Measurements from ENCODE around the gene FAM131A.

- TF ChIP-seq NFYB (CRISPR knock-in tag; conservative IDR thresholded peaks at IDR 0.05; ENCODE audit: low read depth), result no peak
- no peak for TF ChIP-seq TEAD4 (CRISPR knock-in tag; IDR thresholded peaks at IDR 0.05)
- no peak for TF ChIP-seq IRF1 (CRISPR knock-in tag; IDR thresholded peaks at IDR 0.05)
- no peak for TF ChIP-seq CTCF (IDR thresholded peaks at IDR 0.05)
- no peak for TF ChIP-seq ATF2 (CRISPR knock-in tag; IDR thresholded peaks at IDR 0.05; ENCODE audit: borderline replicate concordance, low read depth)
- no peak for TF ChIP-seq FOXJ3 (CRISPR knock-in tag; IDR thresholded peaks at IDR 0.05; ENCODE audit: borderline replicate concordance)
Measured at GRCh38 chr3:184332370-184333090, 4.9 kb upstream of the FAM131A start.

Measured in WTC11 (cell line).